GM12878 (cell line): ENCODE data around the gene LAMP5. TPM values are rescaled to one million over a fixed set of nuclear protein-coding genes. Genes with fewer than 3 reads are reported as not detected.

ENCODE experiments used
- ATAC-seq: fragments of 200-7000 bp; cut with Tn5 transposase; 3 replicates; pipeline ENCODE4 v1.9.1; 2020; ENCODE audit warnings: mild to moderate bottlenecking, moderate library complexity
- BruUV-seq: library from RNA; stranded (reverse); fragments of 400-500 nt; replicated peaks from 2 replicates; lab custom pipeline; 2021; lab: Mats Ljungman, UMichigan
- CTCF ChIA-PET: fragments of 300-600 bp; sonication (Branson Sonifier 250); formaldehyde crosslinking; extraction: SDS; loops from one replicate; lab custom pipeline; 2021; ENCODE audit warnings: inconsistent platforms; lab: Yijun Ruan, JAX
- POLR2A ChIA-PET: fragments of 350-600 bp; formaldehyde crosslinking; extraction: SDS; loops from one replicate; lab custom pipeline; 2021; ENCODE audit warnings: inconsistent platforms; lab: Charles Lee
- RAD21 ChIA-PET: fragments of 300-600 bp; sonication (Branson Sonifier 250); formaldehyde crosslinking; loops from one replicate; lab custom pipeline; 2023; ENCODE audit warnings: antibody characterized with exemption; ENCODE audit not compliant: unreplicated experiment; lab: Charles Lee
- SMC1A ChIA-PET: fragments of 300-600 bp; sonication (Branson Sonifier 250); formaldehyde crosslinking; loops from one replicate; lab custom pipeline; 2023; ENCODE audit not compliant: unreplicated experiment, uncharacterized antibody; lab: Charles Lee
- DNase-seq: peaks from one replicate; pipeline ENCODE4 v3.0.0-alpha.2; 2011; ENCODE audit warnings: low read depth, low spot score
- FAIRE-seq: peaks from 3 replicates; lab custom pipeline; 2011; peaks lifted over from hg19 to GRCh38; lab: Jason Lieb, UNC
- H2AFZ ChIP-seq: 2 replicates; pipeline ENCODE4 v1.6.0; 2011; ENCODE audit warnings: low read depth, low read length, control low read depth; ENCODE audit not compliant: control insufficient read depth
- H3K27ac ChIP-seq: 2 replicates; pipeline ENCODE4 v1.5.1; 2011; ENCODE audit warnings: control low read depth; ENCODE audit not compliant: control insufficient read depth, insufficient read depth
- H3K27me3 ChIP-seq, 2 experiments: replicated peaks in 1 of 2; 2 replicates each; pipeline versions ENCODE4 v1.6.0 to v1.6.1; 2011; ENCODE audit warnings: low read length in 1 of 2; ENCODE audit not compliant: control insufficient read depth in 2 of 2, insufficient read depth in 2 of 2
- H3K36me3 ChIP-seq, 2 experiments: 2 replicates each; pipeline ENCODE4 v1.5.1; 2011; ENCODE audit warnings: low read length in 1 of 2; ENCODE audit not compliant: control insufficient read depth in 2 of 2, insufficient read depth in 2 of 2
- H3K4me1 ChIP-seq: 2 replicates; pipeline ENCODE4 v1.6.1; 2011; ENCODE audit warnings: mild to moderate bottlenecking, low read length, moderate library complexity, mixed read lengths; ENCODE audit not compliant: control insufficient read depth, insufficient read depth
- H3K4me2 ChIP-seq: 2 replicates; pipeline ENCODE4 v1.6.0; 2011; ENCODE audit warnings: control low read depth; ENCODE audit not compliant: control insufficient read depth, insufficient read depth
- H3K4me3 ChIP-seq: fragments of 200-600 bp; sonication (generic); 2 replicates; pipeline ENCODE4 v1.5.1; 2016
- H3K79me2 ChIP-seq: 2 replicates; pipeline ENCODE4 v1.6.0; 2011; ENCODE audit warnings: low read length; ENCODE audit not compliant: control insufficient read depth, insufficient read depth
- H3K9ac ChIP-seq: 2 replicates; pipeline ENCODE4 v1.8.0; 2011; ENCODE audit warnings: low read length, control low read depth, mixed read lengths; ENCODE audit not compliant: control insufficient read depth, insufficient read depth
- H3K9me3 ChIP-seq: replicated peaks from 3 replicates; pipeline ENCODE4 v1.5.1; 2011; ENCODE audit warnings: mild to moderate bottlenecking, low read length; ENCODE audit not compliant: control insufficient read depth, insufficient read depth
- H4K20me1 ChIP-seq: 2 replicates; pipeline ENCODE4 v1.6.0; 2011; ENCODE audit not compliant: control insufficient read depth, insufficient read depth
- EZH2 ChIP-seq: IDR thresholded peaks from 2 replicates; pipeline ENCODE4 v1.6.1; 2012; ENCODE audit warnings: low read depth, mild to moderate bottlenecking, control low read depth, inconsistent platforms, low read length, borderline replicate concordance; ENCODE audit not compliant: control insufficient read depth
- FOS ChIP-seq: IDR thresholded peaks from 3 replicates; pipeline ENCODE4 v1.6.1; 2011; ENCODE audit warnings: borderline replicate concordance; ENCODE audit not compliant: insufficient read length; ENCODE audit errors: extremely low read depth
- HDAC6 ChIP-seq: fragments of 200-600 bp; sonication (generic); IDR thresholded peaks from one replicate; pipeline ENCODE4 v1.8.0; 2017; ENCODE audit warnings: antibody characterized with exemption; ENCODE audit not compliant: unreplicated experiment
- KAT2A ChIP-seq: conservative IDR thresholded peaks from 2 replicates; pipeline ENCODE4 v1.6.1; 2011; ENCODE audit warnings: low read depth, low read length; ENCODE audit not compliant: control insufficient read depth
- MTA2 ChIP-seq: fragments of 450-650 bp; IDR thresholded peaks from 2 replicates; pipeline ENCODE4 v1.6.1; 2016; ENCODE audit warnings: low read depth, mild to moderate bottlenecking, moderate library complexity
- MYB ChIP-seq: fragments of 150-350 bp; IDR thresholded peaks from 2 replicates; pipeline ENCODE4 v1.6.1; 2014; ENCODE audit warnings: mild to moderate bottlenecking, low read depth, low read length, borderline replicate concordance
- NRF1 ChIP-seq: conservative IDR thresholded peaks from 2 replicates; pipeline ENCODE4 v1.6.1; 2011; ENCODE audit warnings: mild to moderate bottlenecking, low read depth, low read length, improper control_type of control experiment
- RELA ChIP-seq: fragments of 450-650 bp; IDR thresholded peaks from 2 replicates; pipeline ENCODE4 v1.8.0; 2014; ENCODE audit warnings: borderline replicate concordance; ENCODE audit not compliant: partially characterized antibody
- SMAD5 ChIP-seq: IDR thresholded peaks from 2 replicates; pipeline ENCODE4 v1.6.1; 2016; ENCODE audit warnings: antibody characterized with exemption, low read depth
- WGBS: methylation state at CpG from one replicate; pipeline ENCODE4 v1.1.6; 2016; ENCODE audit warnings: low lambda C conversion rate; ENCODE audit not compliant: insufficient replicate concordance, insufficient coverage; ENCODE audit errors: missing lambda C conversion rate; 5-methylcytosine and 5-hydroxymethylcytosine counted together
- in situ Hi-C: fragments of 300-500 bp; cut with MboI; formaldehyde crosslinking; loops from 9 replicates; pipeline ENCODE4 v1.14.3; 2018; ENCODE audit warnings: mixed read lengths
- intact Hi-C: fragments of 100-400 bp; cut with micrococcal nuclease; formaldehyde crosslinking; loops from one replicate; pipeline ENCODE4 v1.14.2; 2022; ENCODE audit not compliant: unreplicated experiment
- polyA plus RNA-seq, 11 experiments: library from polyadenylated mRNA; depleted of rRNA in 4 of 11; unstranded in 6 of 11; stranded (reverse) in 5 of 11; fragments of >200 nt; fragmentation: Nextera tagmentation in 4 of 11; fragmentation: Illumina TruSeq in 1 of 11; extraction: Ambion mirVana in 4 of 11; extraction: Trizol in 1 of 11; gene quantifications; 1 replicate in 1 of 11; 2 replicates in 10 of 11; pipeline versions ENCODE4 v1.2.1 to v1.2.3, GENCODE V29; 2011 to 2016; ENCODE audit warnings: inconsistent platforms in 2 of 11, missing spikeins in 2 of 11, low read depth in 1 of 11
- total RNA-seq, 4 experiments: library from RNA; depleted of rRNA in 3 of 4; stranded (reverse); fragments of >200 nt in 3 of 4; fragmentation: Illumina TruSeq in 1 of 4; extraction: Trizol in 1 of 4; gene quantifications; 2 replicates each; pipeline versions ENCODE4 v1.2.1 to v1.2.3, GENCODE V29; 2013 to 2021

LAMP5 gene
- total and polyA plus RNA-seq, 10 of the 15 experiments (the other 5 are each of a cell fraction or from before 2014, with no cell fraction given) = 0.10 to 0.56 (median 0.49) TPM; not detected in 1

GRCh38 chr20:9506280-9506821 lies 8.0 kb upstream of the LAMP5 start:
- Histone ChIP-seq H3K27me3 (peaks cover 0 to 17% of the 10 kb centered on the region in 2 experiments; a peak in 3 of 4 replicates), H3K4me2 (peak overlapping the region; percentile 67), H3K4me3 (peak overlapping the region; percentile 39; the same call in 1 of the 2 replicates), H4K20me1 (no peaks in the 10 kb centered on the region), H2AFZ (peak overlapping the region; percentile 21), H3K9ac (peak overlapping the region; percentile 26; the same call in 1 of the 2 replicates), H3K27ac (no peak overlapping the region), H3K79me2 (no peaks in the 10 kb centered on the region; the same call in 1 of the 2 replicates), H3K9me3 (no peaks in the 10 kb centered on the region; the same call in 2 of the 3 replicates), H3K36me3 (no peaks in the 10 kb centered on the region), H3K4me1 (peaks cover 44% of the 10 kb centered on the region)
- ATAC-seq = no peak
- DNase-seq = no peak
- intact Hi-C loops (no loop called here), in situ Hi-C loops (no loop called here)
- TF ChIP-seq SMAD5 (no peak), EZH2 (no peak), RELA (no peak), HDAC6 (no peak), MYB (no peak), NRF1 (no peak), MTA2 (no peak), KAT2A (no peak), FOS (no peak)
- 30% methylated on average over 32 of the region's 34 CpGs for WGBS
- ChIA-PET CTCF (no interaction called here), POLR2A (no interaction called here), SMC1A (no interaction called here), RAD21 (no interaction called here)
- no peak for FAIRE-seq
- no TSS peak for BruUV-seq
